Adrenal gland (tissue), 12 donors: ENCODE results near the gene CAMK4. TPM values are rescaled to one million over a fixed set of nuclear protein-coding genes. Genes with fewer than 3 reads are reported as not detected.

Experiments
- DNase-seq, 7 donors: peaks; one replicate each; pipeline ENCODE4 v3.0.0-alpha.2; 2019 to 2020
- H3K27ac ChIP-seq, 5 donors: fragments of 200-600 bp; sonication (generic) in 4 of 5; 1 replicate in 3 of 5; 2 replicates in 2 of 5; pipeline versions ENCODE4 v1.5.1 to v1.8.0; 2016 to 2020; ENCODE audit warnings: mild to moderate bottlenecking in 1 of 5
- H3K27me3 ChIP-seq: fragments of 200-600 bp; 2 replicates; pipeline ENCODE4 v1.8.0; 2021
- H3K36me3 ChIP-seq, 2 donors: fragments of 200-600 bp; replicated peaks in 1 of 2; 1 replicate in 1 of 2; 2 replicates in 1 of 2; pipeline versions ENCODE4 v1.5.1 to v1.8.0; 2018 to 2022
- H3K4me1 ChIP-seq, 2 donors: fragments of 200-600 bp; replicated peaks in 1 of 2; 1 replicate in 1 of 2; 2 replicates in 1 of 2; pipeline versions ENCODE4 v1.5.1 to v1.8.0; 2018 to 2021
- H3K4me3 ChIP-seq, 4 donors: fragments of 200-600 bp; sonication (generic) in 3 of 4; one replicate each; pipeline ENCODE4 v1.5.1; 2016 to 2018
- H3K9me3 ChIP-seq, 3 donors: fragments of 200-600 bp; sonication (generic) in 1 of 3; replicated peaks in 1 of 3; 1 replicate in 2 of 3; 2 replicates in 1 of 3; pipeline versions ENCODE4 v1.5.1 to v1.8.0; 2016 to 2021
- POLR2A ChIP-seq, 2 donors: fragments of 450-650 bp; IDR thresholded peaks; one replicate each; pipeline ENCODE4 v1.6.1; 2017; ENCODE audit warnings: antibody characterized with exemption in 2 of 2, mild to moderate bottlenecking in 2 of 2, moderate library complexity in 1 of 2
- WGBS, 4 donors: extraction: QIAGEN DNeasy Blood & Tissue Kit in 2 of 4; methylation state at CpG; one replicate each; pipeline versions ENCODE4 v1.1.5 to v1.1.7; 2013 to 2017; 5-methylcytosine and 5-hydroxymethylcytosine counted together
- intact Hi-C, 2 donors: fragments of 100-400 bp; cut with DNase I; formaldehyde crosslinking; loops; one replicate each; pipeline versions ENCODE4 v1.14.1 to v1.15.0; 2022 to 2023
- polyA plus RNA-seq, 3 donors: library from polyadenylated mRNA; stranded (reverse); fragments of 200-250 nt in 2 of 3; fragments of 350-450 nt in 1 of 3; fragmentation: Illumina TruSeq in 1 of 3; extraction: RNeasy Lipid Tissue Mini Kit (QIAGEN cat#74804) in 1 of 3; gene quantifications; one replicate each; pipeline ENCODE4 v1.2.3, GENCODE V29; 2013 to 2014
- total RNA-seq, 9 donors: library from RNA; depleted of rRNA in 4 of 9; stranded (reverse); fragments of >200 nt in 4 of 9; fragments of 120-200 nt in 1 of 9; fragmentation: NEBNext Ultra II Directional in 1 of 9; extraction: Animal tissue kit (Norgen Biotek cat#: 25700) in 1 of 9; gene quantifications; one replicate each; pipeline versions ENCODE4 v1.1.0 to v1.2.4, GENCODE V29; 2013 to 2023
- TF ChIP-seq, protein P1 (sequence below), 6 experiments: fragments of 450-650 bp in 4 of 6; fragments of 200-600 bp in 2 of 6; sonication (generic) in 1 of 6; IDR thresholded peaks; 1 replicate in 5 of 6; 2 replicates in 1 of 6; pipeline versions ENCODE4 v1.5.1 to v1.8.0; 2016 to 2021; ENCODE audit warnings: antibody characterized with exemption in 6 of 6, mild to moderate bottlenecking in 2 of 6, moderate library complexity in 1 of 6
- donor health status: healthy with polysubstance abuse.
- donor health status: Bipolar disorder and iron deficiency.
- donor health status: DM: yes; HTN: yes; CAD: no.
- donor health status: DM: no; HTN: no; CAD: no.
- donor health status: DM: no; HTN: no; CAD: no.
- donor health status: DM: yes; HTN: yes; CAD: no.

CAMK4 gene
- total and polyA plus RNA-seq, 12 donors: 0.06 to 9.2 (median 2.0) TPM

DNA sequence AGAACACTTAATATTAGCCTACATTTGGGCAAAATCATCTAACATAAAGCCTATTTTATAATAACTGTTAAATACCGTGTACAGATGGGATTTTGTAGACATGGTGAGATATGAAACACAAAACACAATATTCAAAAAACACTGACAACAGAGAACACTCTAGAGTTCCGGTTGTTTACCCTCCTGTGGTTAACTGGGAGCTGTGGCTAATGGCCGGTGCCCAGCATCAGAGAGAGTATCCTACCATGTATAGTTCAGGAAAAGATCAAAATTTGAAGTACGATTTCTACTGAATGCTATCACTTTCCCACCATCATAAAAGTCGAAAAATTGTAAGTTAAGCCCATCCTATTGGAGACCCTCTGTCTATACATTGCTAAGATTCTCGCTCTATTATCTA is 2.4 kb downstream of the CAMK4 start:
- Histone ChIP-seq H3K4me3 (no peak overlapping the region), H3K27me3 (peaks cover 21% of the 10 kb centered on the region)
- intact Hi-C loops: no loop called here

GRCh38 chr5:111227226-111227782 is 3.1 kb downstream of the CAMK4 start:
- no peak overlapping the region for H3K4me3 ChIP-seq
- peaks cover 21% of the 10 kb centered on the region for H3K27me3 ChIP-seq
- no peak for DNase-seq
- H3K4me1 ChIP-seq: peaks cover 3 to 4% of the 10 kb centered on the region in 2 donors
- intact Hi-C loops: no loop called here
- no peaks in the 10 kb centered on the region for H3K36me3 ChIP-seq
- no peak for TF ChIP-seq POLR2A (IDR thresholded peaks at IDR 0.05)
- H3K9me3 ChIP-seq: no peaks in the 10 kb centered on the region
- no peak overlapping the region for H3K27ac ChIP-seq
- WGBS, 4 donors: 86 to 89% (median 88%) methylated on average over 6 of the region's 6 CpGs

More for the DNA sequence above, 2.4 kb downstream of the CAMK4 start:
- no peaks in the 10 kb centered on the region for H3K9me3 ChIP-seq
- no peak overlapping the region for H3K27ac ChIP-seq
- H3K36me3 ChIP-seq: no peaks in the 10 kb centered on the region
- TF ChIP-seq POLR2A (IDR thresholded peaks at IDR 0.05): no peak
- TF ChIP-seq, protein P1, sequence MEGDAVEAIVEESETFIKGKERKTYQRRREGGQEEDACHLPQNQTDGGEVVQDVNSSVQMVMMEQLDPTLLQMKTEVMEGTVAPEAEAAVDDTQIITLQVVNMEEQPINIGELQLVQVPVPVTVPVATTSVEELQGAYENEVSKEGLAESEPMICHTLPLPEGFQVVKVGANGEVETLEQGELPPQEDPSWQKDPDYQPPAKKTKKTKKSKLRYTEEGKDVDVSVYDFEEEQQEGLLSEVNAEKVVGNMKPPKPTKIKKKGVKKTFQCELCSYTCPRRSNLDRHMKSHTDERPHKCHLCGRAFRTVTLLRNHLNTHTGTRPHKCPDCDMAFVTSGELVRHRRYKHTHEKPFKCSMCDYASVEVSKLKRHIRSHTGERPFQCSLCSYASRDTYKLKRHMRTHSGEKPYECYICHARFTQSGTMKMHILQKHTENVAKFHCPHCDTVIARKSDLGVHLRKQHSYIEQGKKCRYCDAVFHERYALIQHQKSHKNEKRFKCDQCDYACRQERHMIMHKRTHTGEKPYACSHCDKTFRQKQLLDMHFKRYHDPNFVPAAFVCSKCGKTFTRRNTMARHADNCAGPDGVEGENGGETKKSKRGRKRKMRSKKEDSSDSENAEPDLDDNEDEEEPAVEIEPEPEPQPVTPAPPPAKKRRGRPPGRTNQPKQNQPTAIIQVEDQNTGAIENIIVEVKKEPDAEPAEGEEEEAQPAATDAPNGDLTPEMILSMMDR (IDR thresholded peaks at IDR 0.05): no peak
- H3K4me1 ChIP-seq: peaks cover 3 to 4% of the 10 kb centered on the region in 2 donors
- WGBS, 4 donors: 71 to 84% (median 81%) methylated on average over 6 of the region's 6 CpGs
- no peak for DNase-seq

- Histone ChIP-seq H3K27me3 (peaks cover 21% of the 10 kb centered on the region), H3K9me3 (no peaks in the 10 kb centered on the region), H3K4me3 (no peak overlapping the region), H3K4me1 (peaks cover 3 to 4% of the 10 kb centered on the region in 2 donors), H3K36me3 (no peaks in the 10 kb centered on the region), H3K27ac (no peak overlapping the region)
- intact Hi-C loops: no loop called here
- DNase-seq: no peak
- TF ChIP-seq, protein P1 (IDR thresholded peaks at IDR 0.05): no peak
- no peak for TF ChIP-seq POLR2A (IDR thresholded peaks at IDR 0.05)
- WGBS, 4 donors: 44 to 54% (median 51%) methylated on average over 4 of the region's 4 CpGs
These were observed 3.6 kb downstream of the CAMK4 start for GRCh38 chr5:111227801-111228200.

DNA sequence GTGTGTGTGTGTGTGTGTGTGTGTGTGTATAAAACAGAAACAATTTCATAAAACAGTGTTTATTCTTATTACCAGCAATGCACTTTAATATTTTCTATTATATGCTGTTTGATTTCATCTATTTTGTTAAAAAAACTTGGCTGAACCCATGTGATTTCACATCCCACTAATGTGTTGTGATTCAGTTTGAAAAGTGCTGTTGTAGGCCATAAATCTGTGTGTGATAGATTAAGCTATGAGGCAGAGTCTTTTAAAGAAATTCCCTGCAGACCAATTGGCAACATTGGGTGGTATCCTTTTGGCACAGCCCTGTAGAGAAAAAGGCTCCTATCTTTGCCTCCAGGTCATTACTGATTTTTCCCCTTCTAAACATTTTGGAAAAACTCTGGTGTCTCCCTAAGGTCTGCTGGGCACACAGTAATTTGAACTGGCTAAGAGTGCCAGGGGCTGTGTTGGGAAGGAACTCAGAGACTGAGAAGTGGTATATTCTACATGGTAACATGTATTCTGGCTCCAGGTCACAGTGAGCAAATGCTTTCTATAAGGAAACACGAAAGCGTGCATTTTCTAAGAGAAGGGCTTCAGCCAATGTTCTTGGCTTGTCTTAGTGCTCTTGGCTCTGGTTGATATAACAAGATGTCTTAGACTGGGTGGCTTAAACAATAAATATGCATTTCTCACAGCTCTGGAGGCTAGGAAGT is 4.5 kb downstream of the CAMK4 start:
- intact Hi-C loops: no loop called here
- TF ChIP-seq, protein P1 (IDR thresholded peaks at IDR 0.05): no peak
- no peak for TF ChIP-seq POLR2A (IDR thresholded peaks at IDR 0.05)
- DNase-seq: no peak
- H3K9me3 ChIP-seq: no peaks in the 10 kb centered on the region
- peaks cover 21% of the 10 kb centered on the region for H3K27me3 ChIP-seq
- H3K4me3 ChIP-seq: no peak overlapping the region
- WGBS, 4 donors: 87 to 91% (median 89%) methylated on average over 2 of the region's 2 CpGs
- H3K4me1 ChIP-seq: peaks cover 3 to 4% of the 10 kb centered on the region in 2 donors
- no peak overlapping the region for H3K27ac ChIP-seq
- no peaks in the 10 kb centered on the region for H3K36me3 ChIP-seq
